ENCODE data around the gene TBC1D1.

GRCh38 chr4:37953156-37953555, 62.3 kb downstream of the TBC1D1 start:
- no peak for TF ChIP-seq CTCF (IDR thresholded peaks at IDR 0.05; ENCODE audit: extremely low read depth in 1 of 2, insufficient read depth in 1 of 2, low read depth in 1 of 2, low read length in 2 of 2)
- no peak for TF ChIP-seq POLR2A (IDR thresholded peaks at IDR 0.05; ENCODE audit: low read depth, low read length)
- TF ChIP-seq POLR2AphosphoS5 (IDR thresholded peaks at IDR 0.05; ENCODE audit: insufficient read depth, low read depth, low read length) = no peak
- no peak for TF ChIP-seq JUN (IDR thresholded peaks at IDR 0.05; ENCODE audit: borderline replicate concordance, insufficient read depth, insufficient read length, low read depth)

Data from endothelial cell of umbilical vein (primary cell).